Fibroblast of lung (primary cell): ENCODE results near the gene FMNL2.

Source experiments
- CTCF ChIP-seq, 2 donors: IDR thresholded peaks in 1 of 2; conservative IDR thresholded peaks in 1 of 2; 1 replicate in 1 of 2; 2 replicates in 1 of 2; pipeline ENCODE4 v1.5.1; 2011 to 2012; ENCODE audit warnings: low read length in 2 of 2, control low read depth in 1 of 2, inconsistent platforms in 1 of 2, low read depth in 1 of 2, mild to moderate bottlenecking in 1 of 2
- EZH2 ChIP-seq: IDR thresholded peaks from 2 replicates; pipeline ENCODE4 v1.5.1; 2012; ENCODE audit warnings: low read length, control low read depth, mild to moderate bottlenecking; ENCODE audit errors: missing control alignments

GRCh38 chr2:152481881-152482583, 147.1 kb downstream of the FMNL2 start:
- TF ChIP-seq CTCF (conservative IDR thresholded peaks at IDR 0.05 in 1 of 2, IDR thresholded peaks at IDR 0.05 in 1 of 2; ENCODE audit: low read depth in 1 of 2, low read length in 2 of 2) (no peak), EZH2 (no peak)
